Measurements from ENCODE around the gene CAPN6.

Gene CAPN6

DNA sequence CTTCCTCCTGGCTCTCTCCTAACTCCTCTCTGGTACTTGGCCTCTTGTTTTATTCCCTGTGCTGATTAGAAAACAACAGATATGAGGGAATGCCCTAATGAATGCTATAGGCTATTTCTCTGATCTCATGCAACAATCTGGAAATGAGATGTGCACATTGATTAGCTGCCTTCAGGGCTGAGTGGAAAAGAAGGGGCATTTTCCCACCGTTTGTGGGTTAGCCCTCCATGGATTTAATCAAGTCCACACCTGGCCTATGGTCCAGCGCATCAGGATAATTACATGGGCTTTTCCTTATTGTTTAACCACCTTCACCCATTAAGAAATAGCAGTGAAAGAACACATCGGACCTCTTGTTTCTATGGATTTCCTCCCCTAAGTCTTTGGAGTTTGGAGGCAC, 70.0 kb downstream of the CAPN6 start:
- in situ Hi-C loops (cut with MboI; ENCODE audit: low sequenced_read_pairs): no loop called here

DNA sequence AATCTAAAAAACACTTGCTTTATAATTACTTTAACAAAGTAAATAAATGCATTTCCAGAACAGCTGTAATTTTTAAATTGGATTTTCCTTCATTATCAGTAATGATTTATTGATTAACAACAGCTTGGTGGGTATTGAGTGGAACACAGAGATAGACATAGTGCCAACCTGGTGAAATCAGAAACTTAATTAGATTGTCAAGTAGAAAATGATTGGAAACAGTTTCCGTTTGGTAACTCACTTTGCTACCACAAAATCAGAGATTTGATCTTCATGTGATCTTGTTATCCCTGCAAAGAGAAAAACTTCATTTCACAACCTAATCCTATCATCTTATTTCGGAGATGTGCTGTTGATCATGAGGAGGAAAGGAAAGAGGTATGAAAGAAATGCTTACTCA, 70.8 kb downstream of the CAPN6 start:
- in situ Hi-C loops (cut with MboI; ENCODE audit: low sequenced_read_pairs): no loop called here

Measured in HL-60/S4 (cell line).